HCT116 (cell line): ENCODE data around the gene SPAG8. TPM values are rescaled to one million over a fixed set of nuclear protein-coding genes. Genes with fewer than 3 reads are reported as not detected.
A peak's percentile ranks its signal among the peaks of the same experiment; 100 is the strongest.

Experiments used
- ATAC-seq: fragments of 200-7000 bp; cut with Tn5 transposase; 2 replicates; pipeline ENCODE4 v1.9.1; 2020; ENCODE audit warnings: mild to moderate bottlenecking, moderate library complexity
- BruUV-seq: library from RNA; stranded (reverse); fragments of 400-500 nt; replicated peaks from 2 replicates; lab custom pipeline; 2021; lab: Mats Ljungman, UMichigan
- CTCF ChIA-PET: fragments of 300-600 bp; sonication (Branson Sonifier 250); formaldehyde crosslinking; loops from one replicate; lab custom pipeline; 2021; ENCODE audit warnings: antibody characterized with exemption; lab: Charles Lee
- POLR2A ChIA-PET: fragments of 300-600, 350-600 bp; sonication (Branson Sonifier 250); formaldehyde crosslinking; loops from one replicate; lab custom pipeline; 2021; ENCODE audit warnings: antibody characterized with exemption; lab: Charles Lee
- RAD21 ChIA-PET, 2 experiments: fragments of 300-600 bp; sonication (Branson Sonifier 250); formaldehyde crosslinking; loops; one replicate each; lab custom pipeline; 2023; ENCODE audit warnings: low total read pairs in 2 of 2; ENCODE audit not compliant: uncharacterized antibody in 2 of 2, unreplicated experiment in 2 of 2, low non-redundant PET in 1 of 2; lab: Charles Lee
- DNase-seq: peaks from one replicate; pipeline ENCODE4 v3.0.0-alpha.2; 2010; ENCODE audit warnings: low read depth, low spot score
- H2AFZ ChIP-seq: fragments of 200-600 bp; shearing (Covaris generic), sonication (generic); 2 replicates; pipeline ENCODE4 v1.6.1; 2017; ENCODE audit warnings: low read depth, mixed run types, mixed read lengths, antibody characterized with exemption, low read length; ENCODE audit not compliant: poor library complexity, severe bottlenecking
- H3K27ac ChIP-seq: 2 replicates; pipeline ENCODE4 v1.5.1; 2012; ENCODE audit warnings: low read depth, low read length
- H3K27me3 ChIP-seq: fragments of 200-600 bp; sonication (generic); 2 replicates; pipeline ENCODE4 v1.6.1; 2016; ENCODE audit warnings: mixed run types, low read length, mixed read lengths; ENCODE audit not compliant: insufficient read depth
- H3K36me3 ChIP-seq, 2 experiments: fragments of 200-500 bp in 1 of 2; fragments of 200-600 bp in 1 of 2; sonication (Bioruptor generic) in 1 of 2; sonication (generic) in 1 of 2; 2 replicates each; pipeline versions ENCODE4 v1.5.1 to v1.6.1; 2014 to 2016; ENCODE audit warnings: low read length in 2 of 2, inconsistent platforms in 1 of 2, mixed read lengths in 1 of 2, mixed run types in 1 of 2; ENCODE audit not compliant: insufficient read depth in 2 of 2, control insufficient read depth in 1 of 2
- H3K4me1 ChIP-seq, 2 experiments: fragments of 200-600 bp in 1 of 2; sonication (generic) in 1 of 2; 2 replicates each; pipeline versions ENCODE4 v1.5.1 to v1.6.1; 2012 to 2017; ENCODE audit warnings: low read length in 2 of 2, inconsistent platforms in 1 of 2, mild to moderate bottlenecking in 1 of 2, mixed read lengths in 1 of 2, mixed run types in 1 of 2, moderate library complexity in 1 of 2; ENCODE audit not compliant: insufficient read depth in 2 of 2, control insufficient read depth in 1 of 2
- H3K4me2 ChIP-seq: fragments of 200-600 bp; sonication (generic); 2 replicates; pipeline ENCODE4 v1.6.1; 2017; ENCODE audit warnings: mixed run types, low read length, mixed read lengths
- H3K4me3 ChIP-seq, 2 experiments: fragments of 200-600 bp in 1 of 2; sonication (generic) in 1 of 2; replicated peaks in 1 of 2; 2 replicates each; pipeline ENCODE4 v1.5.1; 2011 to 2016; ENCODE audit warnings: low read length in 2 of 2, control low read depth in 1 of 2, low read depth in 1 of 2, mild to moderate bottlenecking in 1 of 2, mixed read lengths in 1 of 2, mixed run types in 1 of 2
- H3K79me2 ChIP-seq: fragments of 200-600 bp; sonication (generic); 2 replicates; pipeline ENCODE4 v1.6.1; 2017; ENCODE audit warnings: mild to moderate bottlenecking, mixed run types, low read length, moderate library complexity, mixed read lengths; ENCODE audit not compliant: insufficient read depth
- H3K9ac ChIP-seq: fragments of 200-600 bp; sonication (generic); 2 replicates; pipeline ENCODE4 v1.6.1; 2016; ENCODE audit warnings: low read length, mixed read lengths
- H3K9me2 ChIP-seq: fragments of 200-600 bp; sonication (generic), shearing (Covaris generic); 2 replicates; pipeline ENCODE4 v1.6.1; 2017; ENCODE audit warnings: mixed run types, mild to moderate bottlenecking, moderate library complexity; ENCODE audit not compliant: insufficient read depth
- H3K9me3 ChIP-seq, 2 experiments: fragments of 200-500 bp in 1 of 2; fragments of 200-600 bp in 1 of 2; sonication (Bioruptor generic) in 1 of 2; sonication (generic) in 1 of 2; 2 replicates each; pipeline ENCODE4 v1.6.1; 2014 to 2017; ENCODE audit warnings: low read length in 2 of 2, mixed read lengths in 2 of 2, inconsistent platforms in 1 of 2, low read depth in 1 of 2, mild to moderate bottlenecking in 1 of 2, mixed run types in 1 of 2, moderate library complexity in 1 of 2; ENCODE audit not compliant: control insufficient read depth in 1 of 2, insufficient read depth in 1 of 2
- H4K20me1 ChIP-seq: fragments of 200-600 bp; sonication (generic), shearing (Covaris generic); 2 replicates; pipeline ENCODE4 v1.6.1; 2017; ENCODE audit warnings: mixed run types, mild to moderate bottlenecking, moderate library complexity; ENCODE audit not compliant: insufficient read depth
- CTCF ChIP-seq, 3 experiments: fragments of 200-600 bp in 1 of 3; sonication (generic) in 1 of 3; IDR thresholded peaks in 2 of 3; conservative IDR thresholded peaks in 1 of 3; 2 replicates each; pipeline ENCODE4 v1.5.1; 2012 to 2017; ENCODE audit warnings: low read depth in 2 of 3, low read length in 2 of 3, antibody characterized with exemption in 1 of 3, borderline replicate concordance in 1 of 3, control low read depth in 1 of 3, mild to moderate bottlenecking in 1 of 3, mixed read lengths in 1 of 3, mixed run types in 1 of 3, moderate library complexity in 1 of 3; ENCODE audit not compliant: insufficient read depth in 1 of 3
- EGR1 ChIP-seq: IDR thresholded peaks from 2 replicates; pipeline ENCODE4 v1.6.1; 2012; ENCODE audit warnings: low read depth
- FOSL1 ChIP-seq: IDR thresholded peaks from 2 replicates; pipeline ENCODE4 v1.6.1; 2012; ENCODE audit warnings: low read depth
- JUND ChIP-seq: IDR thresholded peaks from 2 replicates; pipeline ENCODE4 v1.6.1; 2012
- MAX ChIP-seq: IDR thresholded peaks from 2 replicates; pipeline ENCODE4 v1.6.1; 2012
- POLR2A ChIP-seq: IDR thresholded peaks from 2 replicates; pipeline ENCODE4 v1.7.0; 2011; ENCODE audit warnings: borderline replicate concordance; ENCODE audit not compliant: insufficient read depth, insufficient read length; ENCODE audit errors: extremely low read depth
- REST ChIP-seq: IDR thresholded peaks from 2 replicates; pipeline ENCODE4 v1.6.1; 2012; ENCODE audit warnings: low read depth
- SIN3A ChIP-seq: IDR thresholded peaks from 2 replicates; pipeline ENCODE4 v1.6.1; 2012; ENCODE audit warnings: low read depth
- SP1 ChIP-seq: IDR thresholded peaks from 2 replicates; pipeline ENCODE4 v1.6.1; 2012; ENCODE audit warnings: low read depth
- TCF7L2 ChIP-seq: IDR thresholded peaks from 2 replicates; pipeline ENCODE4 v1.7.0; 2011; ENCODE audit warnings: borderline replicate concordance, inconsistent platforms; ENCODE audit not compliant: insufficient read depth, insufficient read length; ENCODE audit errors: extremely low read depth
- ZFX ChIP-seq: fragments of 450-650 bp; IDR thresholded peaks from 2 replicates; pipeline ENCODE4 v1.6.1; 2017
- intact Hi-C: fragments of 100-400 bp; cut with micrococcal nuclease; formaldehyde crosslinking; loops from 2 replicates; pipeline ENCODE4 v1.10.0; 2022
- total RNA-seq: library from RNA; stranded (reverse); gene quantifications from one replicate; pipeline ENCODE4 v1.2.1, GENCODE V29; 2021; ENCODE audit not compliant: unreplicated experiment
- TF ChIP-seq, protein P1 (sequence below): IDR thresholded peaks from 2 replicates; pipeline ENCODE4 v1.6.1; 2012

The SPAG8 gene
- total RNA-seq, 1 experiment from 2014 or later, result 0.39 TPM

DNA sequence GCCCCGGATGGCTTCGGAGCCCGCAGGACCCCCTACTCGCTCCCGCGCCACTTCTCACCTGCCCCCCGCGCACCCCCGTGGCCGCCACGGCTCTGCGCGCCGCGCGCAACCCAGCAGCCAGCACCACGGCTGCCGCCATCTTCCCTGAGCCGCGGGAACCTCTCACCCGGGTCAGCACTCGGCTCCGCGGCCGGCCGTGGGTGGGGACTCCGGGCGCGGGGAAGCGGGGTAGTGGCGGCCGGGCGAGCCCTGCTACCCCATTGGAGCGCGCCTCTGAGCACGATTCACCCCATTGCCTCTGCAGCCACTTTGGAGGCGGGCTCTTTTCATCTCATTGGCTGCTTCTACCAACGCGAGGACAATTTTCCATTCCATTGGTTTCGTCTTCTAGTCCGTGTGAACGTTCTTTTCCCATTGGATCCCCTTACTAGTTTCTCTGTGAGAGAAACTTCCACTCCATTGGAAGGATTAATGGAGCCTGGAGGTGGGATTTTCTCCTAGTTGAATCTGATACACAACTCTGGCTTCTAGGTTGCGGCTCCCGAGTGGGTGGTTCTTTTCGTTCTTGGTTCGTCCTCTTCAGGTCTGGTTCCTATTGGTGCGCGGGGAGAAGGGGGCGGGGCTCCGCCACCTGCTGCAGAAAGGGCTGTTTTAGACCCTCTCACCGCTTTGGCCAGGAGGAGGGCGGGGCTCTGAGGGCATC, 2.9 kb upstream of the SPAG8 start, which contains the start of gene HINT2 (continued):
- peak; percentile 92 for TF ChIP-seq SP1
- TF ChIP-seq, protein P1, sequence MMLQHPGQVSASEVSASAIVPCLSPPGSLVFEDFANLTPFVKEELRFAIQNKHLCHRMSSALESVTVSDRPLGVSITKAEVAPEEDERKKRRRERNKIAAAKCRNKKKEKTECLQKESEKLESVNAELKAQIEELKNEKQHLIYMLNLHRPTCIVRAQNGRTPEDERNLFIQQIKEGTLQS, result no peak
- TF ChIP-seq POLR2A, result peak; percentile 77
- no peak; the same call in 1 of the 2 replicates for TF ChIP-seq SIN3A
- no peak for TF ChIP-seq FOSL1
- no peak for TF ChIP-seq TCF7L2

DNA sequence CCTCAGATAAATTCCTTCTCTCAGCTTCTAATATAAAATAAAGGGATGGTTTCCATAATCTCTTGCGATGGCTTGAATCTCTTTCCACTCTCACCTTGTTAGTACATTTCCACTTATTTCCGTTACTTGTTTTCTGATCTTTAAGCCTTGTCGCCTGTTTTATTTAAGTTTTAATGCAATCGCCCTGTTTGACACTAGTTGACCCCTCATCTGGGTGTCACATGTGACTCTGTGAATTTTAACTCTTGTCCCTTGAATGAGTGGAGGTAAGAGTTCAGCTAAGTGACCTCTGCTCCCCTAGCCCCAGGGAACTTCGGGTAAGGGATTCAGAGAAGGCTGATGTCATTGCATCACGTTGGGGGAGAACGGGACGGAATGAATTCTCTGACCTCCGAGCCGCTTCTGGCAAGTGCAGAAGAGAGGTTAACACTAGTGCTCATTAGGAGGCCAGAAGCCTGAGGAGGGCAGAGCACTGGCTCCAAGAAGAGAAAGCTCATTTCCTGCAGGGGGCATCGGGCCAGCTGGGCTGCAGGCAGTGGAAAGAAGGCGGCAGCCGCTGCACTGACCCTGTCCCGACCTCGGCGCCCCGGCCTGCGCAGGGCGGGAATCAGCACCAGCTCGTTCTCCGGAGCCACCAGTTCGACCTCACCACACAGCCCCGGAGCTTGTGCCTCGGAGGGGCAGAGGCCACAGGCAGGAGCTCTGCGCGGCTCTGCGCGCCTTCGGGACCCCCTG, 2.2 kb upstream of the SPAG8 start:
- Histone ChIP-seq H3K9me2 (no peaks in the 10 kb centered on the region), H4K20me1 (no peaks in the 10 kb centered on the region), H3K4me1 (peaks cover 7 to 17% of the 10 kb centered on the region in 2 experiments; a peak in 3 of 4 replicates), H3K4me3 (peak overlapping the region; percentile 86 to 88), H2AFZ (no peak overlapping the region), H3K4me2 (peak overlapping the region; percentile 89), H3K36me3 (no peaks in the 10 kb centered on the region), H3K27ac (peak overlapping the region; percentile 97), H3K9ac (peak overlapping the region; percentile 95), H3K27me3 (no peaks in the 10 kb centered on the region), H3K9me3 (no peaks in the 10 kb centered on the region), H3K79me2 (no peaks in the 10 kb centered on the region)
- intact Hi-C loops, result no loop called here
- BruUV-seq, result TSS peak; percentile 42
- ChIA-PET POLR2A (interaction anchor here (1.2 to 1.3 kb wide), 2 partner anchors 14 to 68 kb away, joined by 3 read pairs; no protein-coding TSS in a partner anchor), RAD21 (no interaction called here), CTCF (interaction anchor here (1.0 to 2.1 kb wide), 6 partner anchors 12 to 153 kb away, joined by 3 to 13 read pairs (median 6); no protein-coding TSS in a partner anchor)
- no peak for TF ChIP-seq SIN3A
- no peak for TF ChIP-seq JUND
- no peak for TF ChIP-seq REST
- TF ChIP-seq CTCF (IDR thresholded peaks at IDR 0.05 in 2 of 3, conservative IDR thresholded peaks at IDR 0.05 in 1 of 3; ENCODE audit: borderline replicate concordance in 1 of 3, insufficient read depth in 1 of 3, low read depth in 2 of 3, low read length in 2 of 3), result peak in 2 of 3 experiments; percentile 22 to 30; a peak in 3 of 6 replicates
- no peak for TF ChIP-seq EGR1
- peak; percentile 28 for TF ChIP-seq MAX
- peak; percentile 65; the same call in 1 of the 2 replicates for TF ChIP-seq ZFX
- ATAC-seq, result peak; percentile 33
- DNase-seq, result no peak
